Erythroblast (primary cell): ENCODE results near the gene PLD5.

Experiments
- GATA1 ChIP-seq: IDR thresholded peaks from 2 replicates; pipeline ENCODE4 v1.6.1; 2011; ENCODE audit warnings: low read depth, mild to moderate bottlenecking, control low read depth, low read length, moderate library complexity
- POLR2A ChIP-seq: IDR thresholded peaks from 2 replicates; pipeline ENCODE4 v1.6.1; 2011; ENCODE audit warnings: mild to moderate bottlenecking, low read length

DNA sequence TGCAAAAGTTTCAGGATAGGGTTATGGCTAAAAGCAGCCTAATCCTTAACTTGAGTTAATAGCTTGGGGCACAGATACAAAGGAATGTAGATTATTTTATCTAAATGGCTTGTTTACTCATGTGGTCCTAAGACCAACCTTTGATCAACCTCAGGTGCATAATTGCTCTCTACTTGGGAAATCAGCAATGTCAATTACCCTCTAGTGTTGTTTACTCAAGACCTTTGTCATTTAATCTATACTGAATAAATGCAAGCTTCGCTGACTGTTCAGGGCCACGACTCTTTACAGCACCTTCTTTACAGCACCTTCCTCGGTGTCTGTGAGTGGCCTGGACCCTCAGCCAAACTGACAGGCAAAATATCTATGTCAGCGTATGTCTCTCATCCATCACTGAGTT, 308.1 kb downstream of the PLD5 start:
- TF ChIP-seq POLR2A (no peak), GATA1 (no peak)
